GM12878 (cell line): ENCODE data around the gene COL27A1. TPM values are rescaled to one million over a fixed set of nuclear protein-coding genes. Genes with fewer than 3 reads are reported as not detected.

Experiments used
- ATAC-seq: fragments of 200-7000 bp; cut with Tn5 transposase; 3 replicates; pipeline ENCODE4 v1.9.1; 2020; ENCODE audit warnings: mild to moderate bottlenecking, moderate library complexity
- BruUV-seq: library from RNA; stranded (reverse); fragments of 400-500 nt; replicated peaks from 2 replicates; lab custom pipeline; 2021; lab: Mats Ljungman, UMichigan
- CTCF ChIA-PET: fragments of 300-600 bp; sonication (Branson Sonifier 250); formaldehyde crosslinking; extraction: SDS; loops from one replicate; lab custom pipeline; 2021; ENCODE audit warnings: inconsistent platforms; lab: Yijun Ruan, JAX
- POLR2A ChIA-PET: fragments of 350-600 bp; formaldehyde crosslinking; extraction: SDS; loops from one replicate; lab custom pipeline; 2021; ENCODE audit warnings: inconsistent platforms; lab: Charles Lee
- RAD21 ChIA-PET: fragments of 300-600 bp; sonication (Branson Sonifier 250); formaldehyde crosslinking; loops from one replicate; lab custom pipeline; 2023; ENCODE audit warnings: antibody characterized with exemption; ENCODE audit not compliant: unreplicated experiment; lab: Charles Lee
- SMC1A ChIA-PET: fragments of 300-600 bp; sonication (Branson Sonifier 250); formaldehyde crosslinking; loops from one replicate; lab custom pipeline; 2023; ENCODE audit not compliant: unreplicated experiment, uncharacterized antibody; lab: Charles Lee
- DNase-seq: peaks from one replicate; pipeline ENCODE4 v3.0.0-alpha.2; 2011; ENCODE audit warnings: low read depth, low spot score
- FAIRE-seq: peaks from 3 replicates; lab custom pipeline; 2011; peaks lifted over from hg19 to GRCh38; lab: Jason Lieb, UNC
- H2AFZ ChIP-seq: 2 replicates; pipeline ENCODE4 v1.6.0; 2011; ENCODE audit warnings: low read depth, low read length, control low read depth; ENCODE audit not compliant: control insufficient read depth
- H3K27ac ChIP-seq: 2 replicates; pipeline ENCODE4 v1.5.1; 2011; ENCODE audit warnings: control low read depth; ENCODE audit not compliant: control insufficient read depth, insufficient read depth
- H3K27me3 ChIP-seq, 2 experiments: replicated peaks in 1 of 2; 2 replicates each; pipeline versions ENCODE4 v1.6.0 to v1.6.1; 2011; ENCODE audit warnings: low read length in 1 of 2; ENCODE audit not compliant: control insufficient read depth in 2 of 2, insufficient read depth in 2 of 2
- H3K36me3 ChIP-seq, 2 experiments: 2 replicates each; pipeline ENCODE4 v1.5.1; 2011; ENCODE audit warnings: low read length in 1 of 2; ENCODE audit not compliant: control insufficient read depth in 2 of 2, insufficient read depth in 2 of 2
- H3K4me1 ChIP-seq: 2 replicates; pipeline ENCODE4 v1.6.1; 2011; ENCODE audit warnings: mild to moderate bottlenecking, low read length, moderate library complexity, mixed read lengths; ENCODE audit not compliant: control insufficient read depth, insufficient read depth
- H3K4me2 ChIP-seq: 2 replicates; pipeline ENCODE4 v1.6.0; 2011; ENCODE audit warnings: control low read depth; ENCODE audit not compliant: control insufficient read depth, insufficient read depth
- H3K4me3 ChIP-seq: fragments of 200-600 bp; sonication (generic); 2 replicates; pipeline ENCODE4 v1.5.1; 2016
- H3K79me2 ChIP-seq: 2 replicates; pipeline ENCODE4 v1.6.0; 2011; ENCODE audit warnings: low read length; ENCODE audit not compliant: control insufficient read depth, insufficient read depth
- H3K9ac ChIP-seq: 2 replicates; pipeline ENCODE4 v1.8.0; 2011; ENCODE audit warnings: low read length, control low read depth, mixed read lengths; ENCODE audit not compliant: control insufficient read depth, insufficient read depth
- H3K9me3 ChIP-seq: replicated peaks from 3 replicates; pipeline ENCODE4 v1.5.1; 2011; ENCODE audit warnings: mild to moderate bottlenecking, low read length; ENCODE audit not compliant: control insufficient read depth, insufficient read depth
- H4K20me1 ChIP-seq: 2 replicates; pipeline ENCODE4 v1.6.0; 2011; ENCODE audit not compliant: control insufficient read depth, insufficient read depth
- ATF7 ChIP-seq: fragments of 450-650 bp; IDR thresholded peaks from 2 replicates; pipeline ENCODE4 v1.6.1; 2016; ENCODE audit warnings: low read depth, mild to moderate bottlenecking
- BACH1 ChIP-seq: fragments of 450-650 bp; IDR thresholded peaks from 2 replicates; pipeline ENCODE4 v1.6.1; 2017; ENCODE audit warnings: mild to moderate bottlenecking, borderline replicate concordance
- BRCA1 ChIP-seq: IDR thresholded peaks from 2 replicates; pipeline ENCODE4 v1.6.1; 2011; ENCODE audit warnings: low read depth, low read length, improper control_type of control experiment
- CBFB ChIP-seq: IDR thresholded peaks from 2 replicates; pipeline ENCODE4 v1.6.1; 2016; ENCODE audit warnings: antibody characterized with exemption, low read depth
- CBX3 ChIP-seq: fragments of 200-600 bp; sonication (generic); IDR thresholded peaks from 2 replicates; pipeline ENCODE4 v1.6.1; 2016; ENCODE audit warnings: low read depth, borderline replicate concordance
- CHD2 ChIP-seq: IDR thresholded peaks from 2 replicates; pipeline ENCODE4 v1.6.1; 2011; ENCODE audit warnings: low read depth, low read length, improper control_type of control experiment, borderline replicate concordance
- CHD4 ChIP-seq: fragments of 200-600 bp; sonication (generic); IDR thresholded peaks from 2 replicates; pipeline ENCODE4 v1.6.1; 2016; ENCODE audit warnings: mild to moderate bottlenecking
- FOS ChIP-seq: IDR thresholded peaks from 3 replicates; pipeline ENCODE4 v1.6.1; 2011; ENCODE audit warnings: borderline replicate concordance; ENCODE audit not compliant: insufficient read length; ENCODE audit errors: extremely low read depth
- FOXK2 ChIP-seq: fragments of 450-650 bp; IDR thresholded peaks from 2 replicates; pipeline ENCODE4 v1.6.1; 2017; ENCODE audit warnings: mild to moderate bottlenecking, moderate library complexity
- JUNB ChIP-seq: IDR thresholded peaks from 2 replicates; pipeline ENCODE4 v1.6.1; 2016; ENCODE audit warnings: antibody characterized with exemption, mild to moderate bottlenecking
- KDM1A ChIP-seq: fragments of 200-600 bp; sonication (generic); IDR thresholded peaks from 2 replicates; pipeline ENCODE4 v1.6.1; 2016; ENCODE audit warnings: borderline replicate concordance
- KLF5 ChIP-seq: fragments of 450-650 bp; IDR thresholded peaks from 2 replicates; pipeline ENCODE4 v1.6.1; 2014; ENCODE audit warnings: mild to moderate bottlenecking; ENCODE audit not compliant: partially characterized antibody
- NFXL1 ChIP-seq: fragments of 450-650 bp; IDR thresholded peaks from 2 replicates; pipeline ENCODE4 v1.6.1; 2017; ENCODE audit warnings: antibody characterized with exemption, mild to moderate bottlenecking, borderline replicate concordance
- NFYA ChIP-seq: IDR thresholded peaks from 2 replicates; pipeline ENCODE4 v1.6.1; 2011; ENCODE audit warnings: low read depth, mild to moderate bottlenecking, low read length, improper control_type of control experiment, borderline replicate concordance
- RB1 ChIP-seq: fragments of 450-650 bp; formaldehyde crosslinking; IDR thresholded peaks from 2 replicates; pipeline ENCODE4 v1.6.1; 2017; ENCODE audit warnings: mild to moderate bottlenecking, borderline replicate concordance
- SMAD1 ChIP-seq: fragments of 450-650 bp; IDR thresholded peaks from 2 replicates; pipeline ENCODE4 v1.6.1; 2018; ENCODE audit warnings: mild to moderate bottlenecking, low read depth; ENCODE audit not compliant: partially characterized antibody
- SREBF1 ChIP-seq: IDR thresholded peaks from 2 replicates; pipeline ENCODE4 v1.6.1; 2012; ENCODE audit warnings: mild to moderate bottlenecking, low read length
- STAT3 ChIP-seq: IDR thresholded peaks from 2 replicates; pipeline ENCODE4 v1.6.1; 2011; ENCODE audit warnings: low read depth, low read length, improper control_type of control experiment
- TBL1XR1 ChIP-seq: IDR thresholded peaks from 2 replicates; pipeline ENCODE4 v1.6.1; 2012; ENCODE audit warnings: low read depth, low read length, improper control_type of control experiment
- YBX1 ChIP-seq: fragments of 450-650 bp; IDR thresholded peaks from 2 replicates; pipeline ENCODE4 v1.6.1; 2016; ENCODE audit warnings: antibody characterized with exemption
- ZNF384 ChIP-seq: IDR thresholded peaks from 2 replicates; pipeline ENCODE4 v1.6.1; 2012; ENCODE audit warnings: low read depth, mild to moderate bottlenecking, low read length, improper control_type of control experiment, borderline replicate concordance
- WGBS: methylation state at CpG from one replicate; pipeline ENCODE4 v1.1.6; 2016; ENCODE audit warnings: low lambda C conversion rate; ENCODE audit not compliant: insufficient replicate concordance, insufficient coverage; ENCODE audit errors: missing lambda C conversion rate; 5-methylcytosine and 5-hydroxymethylcytosine counted together
- in situ Hi-C: fragments of 300-500 bp; cut with MboI; formaldehyde crosslinking; loops from 9 replicates; pipeline ENCODE4 v1.14.3; 2018; ENCODE audit warnings: mixed read lengths
- intact Hi-C: fragments of 100-400 bp; cut with micrococcal nuclease; formaldehyde crosslinking; loops from one replicate; pipeline ENCODE4 v1.14.2; 2022; ENCODE audit not compliant: unreplicated experiment
- polyA plus RNA-seq, 11 experiments: library from polyadenylated mRNA; depleted of rRNA in 4 of 11; unstranded in 6 of 11; stranded (reverse) in 5 of 11; fragments of >200 nt; fragmentation: Nextera tagmentation in 4 of 11; fragmentation: Illumina TruSeq in 1 of 11; extraction: Ambion mirVana in 4 of 11; extraction: Trizol in 1 of 11; gene quantifications; 1 replicate in 1 of 11; 2 replicates in 10 of 11; pipeline versions ENCODE4 v1.2.1 to v1.2.3, GENCODE V29; 2011 to 2016; ENCODE audit warnings: inconsistent platforms in 2 of 11, missing spikeins in 2 of 11, low read depth in 1 of 11
- total RNA-seq, 4 experiments: library from RNA; depleted of rRNA in 3 of 4; stranded (reverse); fragments of >200 nt in 3 of 4; fragmentation: Illumina TruSeq in 1 of 4; extraction: Trizol in 1 of 4; gene quantifications; 2 replicates each; pipeline versions ENCODE4 v1.2.1 to v1.2.3, GENCODE V29; 2013 to 2021

COL27A1 gene
- total and polyA plus RNA-seq, 10 of the 15 experiments (the other 5 are each of a cell fraction or from before 2014, with no cell fraction given) = 0.10 TPM; not detected in 9

DNA sequence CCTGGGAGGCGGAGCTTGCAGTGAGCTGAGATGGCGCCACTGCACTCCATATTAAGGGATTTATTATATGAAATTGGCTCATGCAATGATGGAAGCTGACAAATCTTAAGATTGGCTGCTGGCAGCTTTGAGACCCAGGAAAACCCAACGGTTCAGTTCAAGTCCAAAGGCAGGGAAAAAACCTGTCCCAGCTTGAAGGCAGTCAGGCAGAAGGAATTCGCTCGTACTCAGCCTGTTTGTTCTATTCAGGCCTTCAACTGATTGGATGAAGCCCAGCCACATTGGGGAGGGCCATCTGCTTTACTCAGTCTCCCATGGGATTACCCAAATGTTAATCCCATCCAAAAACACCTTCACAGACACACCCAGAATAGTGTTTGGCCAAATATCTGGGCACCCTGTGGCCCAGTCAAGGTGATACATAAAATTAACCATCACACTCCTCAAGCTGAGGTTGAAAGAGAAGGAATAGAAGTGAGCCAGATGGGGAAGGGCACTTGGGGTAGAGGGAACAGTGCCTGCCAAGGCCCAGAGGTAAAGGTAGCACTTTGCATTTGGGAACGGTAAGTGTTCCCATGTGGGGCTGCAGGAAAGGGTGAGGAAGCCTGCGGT is 159.0 kb downstream of the COL27A1 start:
- in situ Hi-C loops = no loop called here
- no peak overlapping the region for H3K9ac ChIP-seq
- TF ChIP-seq BRCA1 (no peak), SMAD1 (no peak), STAT3 (no peak), CBFB (no peak), NFXL1 (no peak), JUNB (no peak), YBX1 (no peak)
- TF ChIP-seq, all 136 proteins: peak for 0
- Histone ChIP-seq H2AFZ (no peak overlapping the region), H3K79me2 (no peaks in the 10 kb centered on the region), H3K9me3 (no peaks in the 10 kb centered on the region), H4K20me1 (no peaks in the 10 kb centered on the region), H3K27me3 (no peaks in the 10 kb centered on the region; a peak in 1 of 4 replicates), H3K4me3 (no peak overlapping the region), H3K4me2 (no peak overlapping the region), H3K36me3 (no peaks in the 10 kb centered on the region), H3K27ac (no peak overlapping the region), H3K4me1 (no peaks in the 10 kb centered on the region)
- ChIA-PET POLR2A (no interaction called here), SMC1A (no interaction called here), CTCF (interaction anchor here (0.7 to 0.9 kb wide), 2 partner anchors 59 to 91 kb away, joined by 3 read pairs; no protein-coding TSS in a partner anchor), RAD21 (no interaction called here)
- intact Hi-C loops = no loop called here
- no peak for FAIRE-seq
- WGBS = 64% methylated on average over 7 of the region's 7 CpGs
- no peak for DNase-seq
- no TSS peak for BruUV-seq
- ATAC-seq = no peak

DNA sequence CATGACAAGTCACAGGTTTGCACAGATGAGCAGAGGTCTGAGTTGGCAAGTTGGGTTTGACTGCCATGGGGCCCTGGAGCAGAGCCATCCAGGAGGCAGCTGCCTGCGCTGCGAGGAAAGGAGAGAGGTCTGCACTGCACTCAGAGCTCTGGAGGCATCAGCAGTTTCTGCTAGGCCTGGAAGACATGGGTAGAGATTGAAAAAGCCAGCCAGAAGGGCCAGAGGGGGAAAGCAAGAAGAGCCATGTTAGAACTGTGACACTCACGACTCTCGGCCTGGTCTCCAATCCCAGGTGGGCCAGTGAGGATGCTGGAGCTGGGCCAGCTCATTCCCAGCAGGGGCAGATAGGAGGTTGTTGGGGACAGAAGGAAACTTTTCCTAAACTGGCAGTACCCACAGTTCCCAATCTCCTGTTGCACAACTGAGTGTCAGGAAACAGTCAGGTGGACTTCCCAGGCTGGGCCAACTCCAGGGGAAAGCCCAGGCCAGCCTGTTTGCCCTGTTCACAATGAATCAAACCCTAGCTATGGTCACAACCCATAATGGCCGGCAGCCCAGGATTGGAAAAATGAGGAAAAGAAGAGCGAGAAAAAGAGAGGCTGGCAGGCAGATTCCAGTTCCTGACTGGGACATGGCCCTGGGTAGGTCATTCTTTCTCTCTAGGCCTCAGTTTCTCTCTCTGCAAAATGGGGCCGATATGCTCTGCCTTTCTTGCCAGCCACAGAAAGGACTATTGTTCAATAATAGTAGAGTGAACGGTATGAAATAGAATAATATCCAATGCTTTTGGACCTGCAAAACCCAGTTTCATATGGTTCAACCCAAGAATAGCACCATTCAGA is 159.8 kb downstream of the COL27A1 start:
- intact Hi-C loops = no loop called here
- H3K27me3 ChIP-seq = no peaks in the 10 kb centered on the region; a peak in 1 of 4 replicates
- H3K36me3 ChIP-seq = no peaks in the 10 kb centered on the region
- H3K9ac ChIP-seq = no peak overlapping the region
- in situ Hi-C loops = no loop called here
- 58% methylated on average over 8 of the region's 8 CpGs for WGBS
- ATAC-seq (no peak), FAIRE-seq (no peak), DNase-seq (no peak)
- no peak overlapping the region for H3K4me3 ChIP-seq
- ChIA-PET SMC1A (no interaction called here), CTCF (no interaction called here), RAD21 (no interaction called here), POLR2A (no interaction called here)
- no peak overlapping the region for H3K4me2 ChIP-seq
- no peak overlapping the region for H2AFZ ChIP-seq
- H3K27ac ChIP-seq = no peak overlapping the region
- H3K79me2 ChIP-seq = no peaks in the 10 kb centered on the region
- no peaks in the 10 kb centered on the region for H4K20me1 ChIP-seq
- no TSS peak for BruUV-seq
- no peaks in the 10 kb centered on the region for H3K9me3 ChIP-seq
- H3K4me1 ChIP-seq = no peaks in the 10 kb centered on the region
- TF ChIP-seq CBX3 (no peak), CHD2 (no peak), RB1 (no peak), KLF5 (no peak), CHD4 (no peak), ATF7 (no peak), FOS (no peak), NFYA (no peak), FOXK2 (no peak), SREBF1 (no peak), TBL1XR1 (no peak), KDM1A (no peak), BACH1 (no peak), ZNF384 (no peak)
